HEK293 (cell line): ENCODE measurements around the gene PCMT1.

Source experiments
- CTCF ChIA-PET: fragments of 350-600 bp; formaldehyde crosslinking; extraction: SDS; loops from one replicate; lab custom pipeline; 2021; ENCODE audit warnings: antibody characterized with exemption; lab: Yijun Ruan, JAX
- POLR2A ChIA-PET: fragments of 300-600 bp; formaldehyde crosslinking; extraction: SDS; loops from one replicate; lab custom pipeline; 2020; ENCODE audit warnings: antibody characterized with exemption, inconsistent platforms; lab: Yijun Ruan, JAX
- H3K27ac ChIP-seq: fragments of 200-500 bp; sonication (Bioruptor generic); 2 replicates; pipeline ENCODE4 v1.5.1; 2014; ENCODE audit warnings: low read depth, low read length, control low read depth, inconsistent platforms; ENCODE audit errors: extremely low read depth
- H3K36me3 ChIP-seq, 2 experiments: fragments of 200-500 bp in 1 of 2; sonication (Bioruptor generic) in 1 of 2; 1 replicate in 1 of 2; 2 replicates in 1 of 2; pipeline ENCODE4 v1.5.1; 2014 to 2017; ENCODE audit warnings: inconsistent platforms in 2 of 2, low read length in 2 of 2; ENCODE audit not compliant: control insufficient read depth in 2 of 2, insufficient read depth in 1 of 2
- H3K4me1 ChIP-seq: fragments of 200-500 bp; sonication (Bioruptor generic); 2 replicates; pipeline ENCODE4 v1.5.1; 2014; ENCODE audit warnings: mild to moderate bottlenecking, low read length, inconsistent platforms; ENCODE audit not compliant: control insufficient read depth, insufficient read depth
- H3K4me3 ChIP-seq: 2 replicates; pipeline ENCODE4 v1.5.1; 2011; ENCODE audit warnings: low read depth, mild to moderate bottlenecking, control low read depth, low read length, moderate library complexity
- H3K9me3 ChIP-seq: fragments of 200-500 bp; sonication (Bioruptor generic); 2 replicates; pipeline ENCODE4 v1.5.1; 2014; ENCODE audit warnings: low read depth, low read length, inconsistent platforms; ENCODE audit not compliant: control insufficient read depth, insufficient read depth
- HOXA7 ChIP-seq: sonication (generic); formaldehyde crosslinking; IDR thresholded peaks from 2 replicates; pipeline ENCODE4 v1.8.1; 2022; ENCODE audit warnings: missing genetic modification reagents, borderline replicate concordance
- WT1 ChIP-seq: fragments of 450-650 bp; formaldehyde crosslinking; IDR thresholded peaks from 2 replicates; pipeline ENCODE4 v1.5.1; 2016; ENCODE audit warnings: missing biosample characterization, missing genetic modification characterization
- ZFP3 ChIP-seq: fragments of 450-650 bp; formaldehyde crosslinking; IDR thresholded peaks from 2 replicates; pipeline ENCODE4 v1.5.1; 2016; ENCODE audit warnings: low read depth, missing biosample characterization, missing genetic modification characterization
- ZNF311 ChIP-seq: fragments of 450-650 bp; formaldehyde crosslinking; IDR thresholded peaks from 2 replicates; pipeline ENCODE4 v1.5.1; 2017; ENCODE audit warnings: missing biosample characterization, missing genetic modification characterization, borderline replicate concordance
- ZNF350 ChIP-seq: fragments of 450-650 bp; formaldehyde crosslinking; IDR thresholded peaks from 2 replicates; pipeline ENCODE4 v1.5.0; 2017; ENCODE audit warnings: missing biosample characterization, mild to moderate bottlenecking, missing genetic modification characterization
- ZNF426 ChIP-seq: fragments of 450-650 bp; formaldehyde crosslinking; IDR thresholded peaks from 2 replicates; pipeline ENCODE4 v1.5.1; 2017; ENCODE audit warnings: missing biosample characterization, missing genetic modification characterization, mild to moderate bottlenecking, inconsistent platforms, moderate library complexity
- ZNF558 ChIP-seq: fragments of 450-650 bp; formaldehyde crosslinking; IDR thresholded peaks from 2 replicates; pipeline ENCODE4 v1.5.1; 2016; ENCODE audit warnings: missing biosample characterization, missing genetic modification characterization
- ZNF596 ChIP-seq: fragments of 450-650 bp; IDR thresholded peaks from 2 replicates; pipeline ENCODE4 v1.5.0; 2018; ENCODE audit warnings: missing biosample characterization, mild to moderate bottlenecking, missing genetic modification characterization, moderate library complexity
- ZNF600 ChIP-seq: fragments of 450-650 bp; formaldehyde crosslinking; IDR thresholded peaks from 2 replicates; pipeline ENCODE4 v1.5.1; 2016; ENCODE audit warnings: missing biosample characterization, missing genetic modification characterization
- ZNF660 ChIP-seq: fragments of 450-650 bp; IDR thresholded peaks from 2 replicates; pipeline ENCODE4 v1.5.1; 2018; ENCODE audit warnings: missing biosample characterization, mild to moderate bottlenecking, missing genetic modification characterization
- ZXDB ChIP-seq: fragments of 450-650 bp; formaldehyde crosslinking; IDR thresholded peaks from 2 replicates; pipeline ENCODE4 v1.5.1; 2016; ENCODE audit warnings: missing biosample characterization, missing genetic modification characterization
- TF ChIP-seq, protein P1 (sequence below): fragments of 450-650 bp; formaldehyde crosslinking; IDR thresholded peaks from 2 replicates; pipeline ENCODE4 v1.5.1; 2016; ENCODE audit warnings: missing biosample characterization, missing genetic modification characterization
- TF ChIP-seq, protein P2 (sequence below): fragments of 450-650 bp; formaldehyde crosslinking; conservative IDR thresholded peaks from 2 replicates; pipeline ENCODE4 v1.5.1; 2016; ENCODE audit warnings: low read depth, missing biosample characterization, missing genetic modification characterization
- TF ChIP-seq, protein P3 (sequence below): fragments of 450-650 bp; formaldehyde crosslinking; IDR thresholded peaks from 2 replicates; pipeline ENCODE4 v1.5.1; 2016; ENCODE audit warnings: missing biosample characterization, missing genetic modification characterization
- TF ChIP-seq, protein P4 (sequence below): fragments of 450-650 bp; IDR thresholded peaks from 2 replicates; pipeline ENCODE4 v1.5.1; 2018; ENCODE audit warnings: missing biosample characterization, missing genetic modification characterization
- TF ChIP-seq, protein P5 (sequence below): fragments of 450-650 bp; formaldehyde crosslinking; optimal IDR thresholded peaks from 2 replicates; pipeline ENCODE3; 2016; ENCODE audit warnings: missing biosample characterization, mild to moderate bottlenecking, missing genetic modification characterization
- TF ChIP-seq, protein P6 (sequence below): fragments of 450-650 bp; formaldehyde crosslinking; IDR thresholded peaks from 2 replicates; pipeline ENCODE4 v1.5.1; 2017; ENCODE audit warnings: missing biosample characterization, missing genetic modification characterization

The PCMT1 gene

DNA sequence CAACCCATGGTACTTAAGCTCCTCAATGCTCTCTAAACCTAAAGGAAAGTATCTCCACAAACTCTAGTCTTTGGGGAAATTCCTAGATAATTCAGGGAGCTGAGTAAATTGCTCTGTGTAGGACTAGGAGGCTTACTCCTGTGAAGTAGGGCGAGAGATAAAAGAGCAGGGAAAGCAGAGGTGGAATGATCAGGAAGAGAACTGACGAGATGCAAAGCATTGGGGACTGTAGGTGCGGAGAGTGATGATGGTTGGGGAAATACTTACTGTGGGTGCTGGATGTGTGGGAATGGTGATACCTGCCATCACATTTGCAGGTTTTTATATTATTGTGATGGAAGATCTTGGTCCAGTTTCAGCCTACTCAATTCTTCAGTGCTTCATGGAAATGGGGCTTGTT is 30.0 kb upstream of the PCMT1 start:
- TF ChIP-seq ZNF600 (tag by site-specific recombination), result peak; percentile 86
- no peak for TF ChIP-seq WT1

DNA sequence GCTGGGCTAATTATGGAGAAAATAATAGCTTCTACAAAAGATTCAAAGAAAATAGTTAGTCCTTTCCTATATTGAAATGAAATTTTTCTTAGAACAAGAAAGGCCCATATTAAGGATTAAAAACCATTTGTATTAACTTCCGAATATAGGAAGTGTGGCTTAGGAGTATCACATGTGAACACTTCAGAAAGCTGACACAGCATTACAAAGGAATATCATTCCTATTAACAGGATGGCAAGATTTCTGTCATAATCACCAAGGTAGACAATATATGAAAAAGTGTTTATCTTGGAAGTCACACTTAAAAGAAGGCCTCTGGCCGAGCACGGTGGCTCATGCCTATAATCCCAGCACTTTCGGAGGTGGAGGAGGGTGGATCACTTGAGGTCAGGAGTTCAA is 26.3 kb upstream of the PCMT1 start:
- no peak overlapping the region for H3K4me3 ChIP-seq
- no peak overlapping the region for H3K27ac ChIP-seq
- TF ChIP-seq, protein P1, sequence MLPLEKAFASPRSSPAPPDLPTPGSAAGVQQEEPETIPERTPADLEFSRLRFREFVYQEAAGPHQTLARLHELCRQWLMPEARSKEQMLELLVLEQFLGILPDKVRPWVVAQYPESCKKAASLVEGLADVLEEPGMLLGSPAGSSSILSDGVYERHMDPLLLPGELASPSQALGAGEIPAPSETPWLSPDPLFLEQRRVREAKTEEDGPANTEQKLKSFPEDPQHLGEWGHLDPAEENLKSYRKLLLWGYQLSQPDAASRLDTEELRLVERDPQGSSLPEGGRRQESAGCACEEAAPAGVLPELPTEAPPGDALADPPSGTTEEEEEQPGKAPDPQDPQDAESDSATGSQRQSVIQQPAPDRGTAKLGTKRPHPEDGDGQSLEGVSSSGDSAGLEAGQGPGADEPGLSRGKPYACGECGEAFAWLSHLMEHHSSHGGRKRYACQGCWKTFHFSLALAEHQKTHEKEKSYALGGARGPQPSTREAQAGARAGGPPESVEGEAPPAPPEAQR (tag by site-specific recombination), result no peak
- no peak for TF ChIP-seq ZNF426 (tag by site-specific recombination)
- no peak for TF ChIP-seq ZNF660
- TF ChIP-seq HOXA7 (CRISPR knock-in tag), result no peak
- no peak for TF ChIP-seq ZXDB (tag by site-specific recombination)
- TF ChIP-seq, protein P2, sequence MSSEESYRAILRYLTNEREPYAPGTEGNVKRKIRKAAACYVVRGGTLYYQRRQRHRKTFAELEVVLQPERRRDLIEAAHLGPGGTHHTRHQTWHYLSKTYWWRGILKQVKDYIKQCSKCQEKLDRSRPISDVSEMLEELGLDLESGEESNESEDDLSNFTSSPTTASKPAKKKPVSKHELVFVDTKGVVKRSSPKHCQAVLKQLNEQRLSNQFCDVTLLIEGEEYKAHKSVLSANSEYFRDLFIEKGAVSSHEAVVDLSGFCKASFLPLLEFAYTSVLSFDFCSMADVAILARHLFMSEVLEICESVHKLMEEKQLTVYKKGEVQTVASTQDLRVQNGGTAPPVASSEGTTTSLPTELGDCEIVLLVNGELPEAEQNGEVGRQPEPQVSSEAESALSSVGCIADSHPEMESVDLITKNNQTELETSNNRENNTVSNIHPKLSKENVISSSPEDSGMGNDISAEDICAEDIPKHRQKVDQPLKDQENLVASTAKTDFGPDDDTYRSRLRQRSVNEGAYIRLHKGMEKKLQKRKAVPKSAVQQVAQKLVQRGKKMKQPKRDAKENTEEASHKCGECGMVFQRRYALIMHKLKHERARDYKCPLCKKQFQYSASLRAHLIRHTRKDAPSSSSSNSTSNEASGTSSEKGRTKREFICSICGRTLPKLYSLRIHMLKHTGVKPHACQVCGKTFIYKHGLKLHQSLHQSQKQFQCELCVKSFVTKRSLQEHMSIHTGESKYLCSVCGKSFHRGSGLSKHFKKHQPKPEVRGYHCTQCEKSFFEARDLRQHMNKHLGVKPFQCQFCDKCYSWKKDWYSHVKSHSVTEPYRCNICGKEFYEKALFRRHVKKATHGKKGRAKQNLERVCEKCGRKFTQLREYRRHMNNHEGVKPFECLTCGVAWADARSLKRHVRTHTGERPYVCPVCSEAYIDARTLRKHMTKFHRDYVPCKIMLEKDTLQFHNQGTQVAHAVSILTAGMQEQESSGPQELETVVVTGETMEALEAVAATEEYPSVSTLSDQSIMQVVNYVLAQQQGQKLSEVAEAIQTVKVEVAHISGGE (tag by site-specific recombination), result no peak
- TF ChIP-seq ZNF350 (tag by site-specific recombination), result no peak
- TF ChIP-seq, protein P3, sequence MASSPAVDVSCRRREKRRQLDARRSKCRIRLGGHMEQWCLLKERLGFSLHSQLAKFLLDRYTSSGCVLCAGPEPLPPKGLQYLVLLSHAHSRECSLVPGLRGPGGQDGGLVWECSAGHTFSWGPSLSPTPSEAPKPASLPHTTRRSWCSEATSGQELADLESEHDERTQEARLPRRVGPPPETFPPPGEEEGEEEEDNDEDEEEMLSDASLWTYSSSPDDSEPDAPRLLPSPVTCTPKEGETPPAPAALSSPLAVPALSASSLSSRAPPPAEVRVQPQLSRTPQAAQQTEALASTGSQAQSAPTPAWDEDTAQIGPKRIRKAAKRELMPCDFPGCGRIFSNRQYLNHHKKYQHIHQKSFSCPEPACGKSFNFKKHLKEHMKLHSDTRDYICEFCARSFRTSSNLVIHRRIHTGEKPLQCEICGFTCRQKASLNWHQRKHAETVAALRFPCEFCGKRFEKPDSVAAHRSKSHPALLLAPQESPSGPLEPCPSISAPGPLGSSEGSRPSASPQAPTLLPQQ (tag by site-specific recombination), result no peak
- TF ChIP-seq, protein P4, sequence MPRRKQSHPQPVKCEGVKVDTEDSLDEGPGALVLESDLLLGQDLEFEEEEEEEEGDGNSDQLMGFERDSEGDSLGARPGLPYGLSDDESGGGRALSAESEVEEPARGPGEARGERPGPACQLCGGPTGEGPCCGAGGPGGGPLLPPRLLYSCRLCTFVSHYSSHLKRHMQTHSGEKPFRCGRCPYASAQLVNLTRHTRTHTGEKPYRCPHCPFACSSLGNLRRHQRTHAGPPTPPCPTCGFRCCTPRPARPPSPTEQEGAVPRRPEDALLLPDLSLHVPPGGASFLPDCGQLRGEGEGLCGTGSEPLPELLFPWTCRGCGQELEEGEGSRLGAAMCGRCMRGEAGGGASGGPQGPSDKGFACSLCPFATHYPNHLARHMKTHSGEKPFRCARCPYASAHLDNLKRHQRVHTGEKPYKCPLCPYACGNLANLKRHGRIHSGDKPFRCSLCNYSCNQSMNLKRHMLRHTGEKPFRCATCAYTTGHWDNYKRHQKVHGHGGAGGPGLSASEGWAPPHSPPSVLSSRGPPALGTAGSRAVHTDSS, result no peak
- TF ChIP-seq ZNF311 (tag by site-specific recombination), result no peak
- TF ChIP-seq, protein P5, sequence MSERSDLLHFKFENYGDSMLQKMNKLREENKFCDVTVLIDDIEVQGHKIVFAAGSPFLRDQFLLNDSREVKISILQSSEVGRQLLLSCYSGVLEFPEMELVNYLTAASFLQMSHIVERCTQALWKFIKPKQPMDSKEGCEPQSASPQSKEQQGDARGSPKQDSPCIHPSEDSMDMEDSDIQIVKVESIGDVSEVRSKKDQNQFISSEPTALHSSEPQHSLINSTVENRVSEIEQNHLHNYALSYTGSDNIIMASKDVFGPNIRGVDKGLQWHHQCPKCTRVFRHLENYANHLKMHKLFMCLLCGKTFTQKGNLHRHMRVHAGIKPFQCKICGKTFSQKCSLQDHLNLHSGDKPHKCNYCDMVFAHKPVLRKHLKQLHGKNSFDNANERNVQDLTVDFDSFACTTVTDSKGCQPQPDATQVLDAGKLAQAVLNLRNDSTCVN (tag by site-specific recombination), result no peak
- TF ChIP-seq ZNF558 (tag by site-specific recombination), result no peak
- TF ChIP-seq ZFP3 (tag by site-specific recombination), result no peak
- TF ChIP-seq ZNF596 (tag by site-specific recombination), result no peak
- TF ChIP-seq, protein P6, sequence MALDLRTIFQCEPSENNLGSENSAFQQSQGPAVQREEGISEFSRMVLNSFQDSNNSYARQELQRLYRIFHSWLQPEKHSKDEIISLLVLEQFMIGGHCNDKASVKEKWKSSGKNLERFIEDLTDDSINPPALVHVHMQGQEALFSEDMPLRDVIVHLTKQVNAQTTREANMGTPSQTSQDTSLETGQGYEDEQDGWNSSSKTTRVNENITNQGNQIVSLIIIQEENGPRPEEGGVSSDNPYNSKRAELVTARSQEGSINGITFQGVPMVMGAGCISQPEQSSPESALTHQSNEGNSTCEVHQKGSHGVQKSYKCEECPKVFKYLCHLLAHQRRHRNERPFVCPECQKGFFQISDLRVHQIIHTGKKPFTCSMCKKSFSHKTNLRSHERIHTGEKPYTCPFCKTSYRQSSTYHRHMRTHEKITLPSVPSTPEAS (tag by site-specific recombination), result no peak
- H3K4me1 ChIP-seq, result no peaks in the 10 kb centered on the region
- H3K9me3 ChIP-seq, result no peaks in the 10 kb centered on the region
- POLR2A ChIA-PET, result interaction anchor here (0.7 to 1.3 kb wide), 4 partner anchors 111 to 457 kb away, joined by 3 to 4 read pairs (median 3); no protein-coding TSS in a partner anchor
- CTCF ChIA-PET, result interaction anchor here (0.9 to 2.0 kb wide), 6 partner anchors 9 to 120 kb away, joined by 3 to 12 read pairs (median 6); partner anchors contain the start of gene NUP43
- H3K36me3 ChIP-seq, result peaks cover 23 to 55% of the 10 kb centered on the region in 2 experiments

More for the DNA sequence above, 30.0 kb upstream of the PCMT1 start:
- Histone ChIP-seq H3K36me3 (peaks cover 2 to 25% of the 10 kb centered on the region in 2 experiments; a peak in 2 of 3 replicates), H3K4me1 (no peaks in the 10 kb centered on the region), H3K9me3 (no peaks in the 10 kb centered on the region), H3K4me3 (no peak overlapping the region), H3K27ac (no peak overlapping the region)
- ChIA-PET CTCF (no interaction called here), POLR2A (interaction anchor here (2.8 kb wide), 1 partner anchor 29 kb away, joined by 35 read pairs; the partner anchor contains the start of genes NUP43 and PCMT1)
